Measurements from ENCODE around the gene ESYT1. TPM values are rescaled to one million over a fixed set of nuclear protein-coding genes. Genes with fewer than 3 reads are reported as not detected.

The ESYT1 gene
- total and polyA plus RNA-seq, 9 of the 15 experiments (the other 6 are each of a cell fraction or from before 2014, with no cell fraction given): 132 to 420 (median 164) TPM

DNA sequence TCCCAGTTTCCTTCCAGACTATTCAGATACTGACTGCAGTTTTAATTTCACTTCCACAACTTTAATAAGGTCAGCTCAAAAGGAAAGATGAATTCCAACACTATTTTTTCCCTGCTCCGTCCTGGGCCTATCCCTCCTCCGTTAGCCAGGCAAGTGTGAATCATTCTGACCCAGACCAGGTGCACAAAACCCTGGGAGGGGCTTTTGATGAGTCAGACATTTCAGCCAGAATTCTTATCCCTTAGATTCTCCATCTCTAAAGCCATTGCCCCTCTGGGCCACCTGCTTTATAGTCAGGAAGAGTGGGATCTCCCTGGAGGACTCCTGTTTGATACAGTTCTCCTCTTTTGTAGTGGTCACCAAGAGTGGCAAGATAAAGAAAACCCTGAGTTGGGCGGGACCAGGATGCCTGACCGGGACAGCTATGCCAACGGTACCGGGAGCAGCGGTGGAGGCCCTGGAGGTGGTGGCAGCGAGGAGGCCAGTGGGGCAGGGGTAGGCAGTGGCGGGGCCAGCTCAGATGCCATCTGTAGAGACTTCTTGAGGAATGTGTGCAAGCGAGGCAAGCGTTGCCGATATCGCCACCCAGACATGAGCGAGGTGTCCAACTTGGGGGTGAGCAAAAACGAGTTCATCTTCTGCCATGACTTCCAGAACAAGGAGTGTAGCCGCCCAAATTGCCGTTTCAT is 7.8 kb upstream of the ESYT1 start:
- Histone ChIP-seq H4K20me1 (replicated peaks; ENCODE audit: control insufficient read depth, insufficient read depth, low read length) (no peaks in the 10 kb centered on the region), H3K36me3 (ENCODE audit: control insufficient read depth, insufficient read depth, low read length) (peaks cover 27% of the 10 kb centered on the region), H3K9me1 (ENCODE audit: control insufficient read depth, insufficient read depth, low read length) (no peaks in the 10 kb centered on the region), H3K79me2 (ENCODE audit: control insufficient read depth, insufficient read depth, low read length) (peaks cover 28% of the 10 kb centered on the region), H3K4me2 (ENCODE audit: insufficient read depth, low read length) (peak overlapping the region; percentile 89; the same call in 1 of the 2 replicates), H3K9ac (ENCODE audit: insufficient read depth in 1 of 2, low read depth in 2 of 2, low read length in 2 of 2) (peak overlapping the region in 1 of 2 experiments; percentile 49; a peak in 2 of 4 replicates), H2AFZ (ENCODE audit: low read depth, low read length) (peak overlapping the region; percentile 82; the same call in 1 of the 2 replicates), H3K4me3 (no peak overlapping the region), H3K4me1 (replicated peaks in 1 of 2; ENCODE audit: control insufficient read depth in 2 of 2, insufficient read depth in 2 of 2, low read length in 2 of 2) (peaks cover 21 to 34% of the 10 kb centered on the region in 2 experiments), H3K27ac (ENCODE audit: extremely low read depth, low read depth, low read length) (peak overlapping the region; percentile 44; the same call in 2 of the 3 replicates), H3K27me3 (ENCODE audit: control insufficient read depth in 2 of 2, insufficient read depth in 2 of 2, low read length in 2 of 2) (no peaks in the 10 kb centered on the region), H3K9me3 (replicated peaks; ENCODE audit: control insufficient read depth, insufficient read depth, low read depth, low read length) (peaks cover 4% of the 10 kb centered on the region)
- POLR2A ChIA-PET: interaction anchor here (0.6 to 5.3 kb wide), 5 partner anchors 8 to 212 kb away, joined by 3 to 54 read pairs (median 7); partner anchors contain the start of genes ESYT1, MYL6 and SMARCC2
- no peak for FAIRE-seq
- no peak for TF ChIP-seq CREM (IDR thresholded peaks at IDR 0.05; ENCODE audit: low read depth)
- peak; percentile 75 for TF ChIP-seq C11orf30 (IDR thresholded peaks at IDR 0.05; ENCODE audit: low read depth)
- peak; percentile 49; the same call in 1 of the 2 replicates for TF ChIP-seq ATF3 (IDR thresholded peaks at IDR 0.05)
- TF ChIP-seq ATF3 (CRISPR knock-in tag; conservative IDR thresholded peaks at IDR 0.05): no peak
- TF ChIP-seq HIVEP1 (CRISPR knock-in tag; IDR thresholded peaks at IDR 0.05): no peak
- TF ChIP-seq ZNF316 (IDR thresholded peaks at IDR 0.05): peak; percentile 83
- no peak for TF ChIP-seq GTF2A2 (tag; IDR thresholded peaks at IDR 0.05)
- TF ChIP-seq EP300 (IDR thresholded peaks at IDR 0.05; ENCODE audit: low read length): no peak
- TF ChIP-seq, protein P1, sequence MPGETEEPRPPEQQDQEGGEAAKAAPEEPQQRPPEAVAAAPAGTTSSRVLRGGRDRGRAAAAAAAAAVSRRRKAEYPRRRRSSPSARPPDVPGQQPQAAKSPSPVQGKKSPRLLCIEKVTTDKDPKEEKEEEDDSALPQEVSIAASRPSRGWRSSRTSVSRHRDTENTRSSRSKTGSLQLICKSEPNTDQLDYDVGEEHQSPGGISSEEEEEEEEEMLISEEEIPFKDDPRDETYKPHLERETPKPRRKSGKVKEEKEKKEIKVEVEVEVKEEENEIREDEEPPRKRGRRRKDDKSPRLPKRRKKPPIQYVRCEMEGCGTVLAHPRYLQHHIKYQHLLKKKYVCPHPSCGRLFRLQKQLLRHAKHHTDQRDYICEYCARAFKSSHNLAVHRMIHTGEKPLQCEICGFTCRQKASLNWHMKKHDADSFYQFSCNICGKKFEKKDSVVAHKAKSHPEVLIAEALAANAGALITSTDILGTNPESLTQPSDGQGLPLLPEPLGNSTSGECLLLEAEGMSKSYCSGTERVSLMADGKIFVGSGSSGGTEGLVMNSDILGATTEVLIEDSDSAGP (CRISPR knock-in tag; IDR thresholded peaks at IDR 0.05): no peak
- TF ChIP-seq ZNF124 (CRISPR knock-in tag; IDR thresholded peaks at IDR 0.05): no peak
- TF ChIP-seq ARID1B (IDR thresholded peaks at IDR 0.05): 0 out of 2 replicates have a peak, but pooled peaks have one; percentile 13
- peak; percentile 49; the same call in 1 of the 2 replicates for TF ChIP-seq JUND (IDR thresholded peaks at IDR 0.05; ENCODE audit: borderline replicate concordance, low read depth, low read length)
- no peak for TF ChIP-seq JUND (tag; IDR thresholded peaks at IDR 0.05; ENCODE audit: borderline replicate concordance, low read depth, low read length)
- TF ChIP-seq JUN (IDR thresholded peaks at IDR 0.05; ENCODE audit: borderline replicate concordance, low read depth, low read length): peak; percentile 15; the same call in 1 of the 2 replicates
- TF ChIP-seq JUN (CRISPR knock-in tag; IDR thresholded peaks at IDR 0.05; ENCODE audit: borderline replicate concordance): no peak
- TF ChIP-seq MAFF (IDR thresholded peaks at IDR 0.05; ENCODE audit: low read length): peak; percentile 32; the same call in 1 of the 2 replicates
- no peak for TF ChIP-seq ZNF41 (CRISPR knock-in tag; conservative IDR thresholded peaks at IDR 0.05)
- ATAC-seq: no peak
- in situ Hi-C loops (cut with MboI) (loop anchor here (10.0 kb wide), 1 partner anchor 344 kb away; the partner anchor contains the start of gene SPRYD4), intact Hi-C loops (cut with micrococcal nuclease) (no loop called here)
- 89% methylated on average over 17 of the region's 17 CpGs for WGBS (ENCODE audit: insufficient coverage, low coverage, missing lambda C conversion rate)
- CTCF ChIA-PET (ENCODE audit: low intra/inter-chr PET ratio): interaction anchor here (0.6 to 3.8 kb wide), 5 partner anchors 67 to 344 kb away, joined by 3 to 36 read pairs (median 13); partner anchors contain the start of genes NABP2 and SMARCC2
- peak in 3 of 4 experiments; percentile 30 to 48 (median 44) for DNase-seq (ENCODE audit: extremely low read depth in 1 of 4, low spot score in 3 of 4)
- no TSS peak for BruUV-seq (replicated peaks)

Measured in K562 (cell line).